NCI-H128 (cell line): ENCODE results near the gene LRRC3B.

Experiments used
- DNase-seq: peaks from one replicate; lab custom pipeline; 2025; ENCODE audit not compliant: unreplicated experiment; lab: John Stamatoyannopoulos, UW

LRRC3B gene

DNA sequence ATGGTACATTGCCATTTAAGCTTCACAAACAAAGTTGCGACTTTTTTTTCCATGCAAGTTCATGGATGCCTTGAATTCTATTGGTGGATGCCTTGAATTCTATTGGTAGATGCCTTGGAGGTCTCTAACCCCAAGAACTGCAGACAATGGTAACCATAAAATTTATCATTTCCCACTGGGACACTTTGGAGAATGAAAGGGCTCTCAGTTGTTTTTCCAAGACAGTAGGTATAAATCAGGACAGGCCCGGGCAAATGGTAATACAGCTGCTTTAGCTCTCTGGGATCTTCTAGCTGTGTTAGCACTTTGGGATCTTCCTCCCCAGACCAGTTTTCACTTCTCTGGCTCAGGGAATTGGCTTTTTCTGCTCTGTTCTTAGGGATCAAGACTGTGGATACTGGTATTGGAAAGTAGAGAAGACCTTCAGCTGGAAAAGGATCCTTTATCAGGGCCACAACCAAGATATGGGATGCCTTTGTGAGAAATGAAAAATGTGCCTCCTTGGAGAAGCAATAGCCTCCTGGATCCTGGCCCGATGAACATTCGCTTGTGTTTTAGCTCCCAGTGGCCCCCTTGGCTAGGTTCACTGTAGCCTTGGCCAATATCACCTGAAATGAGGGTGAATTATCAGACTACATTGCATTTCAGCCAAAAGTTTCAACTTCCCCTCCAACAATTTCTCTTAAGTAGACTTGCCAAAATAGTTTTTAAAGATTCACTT is 8.3 kb downstream of the LRRC3B start:
- DNase-seq = no peak

GRCh38 chr3:26631390-26631738 is 8.8 kb downstream of the LRRC3B start:
- no peak for DNase-seq

- DNase-seq = no peak
These were observed 12.0 kb downstream of the LRRC3B start for GRCh38 chr3:26634601-26635000.

DNA sequence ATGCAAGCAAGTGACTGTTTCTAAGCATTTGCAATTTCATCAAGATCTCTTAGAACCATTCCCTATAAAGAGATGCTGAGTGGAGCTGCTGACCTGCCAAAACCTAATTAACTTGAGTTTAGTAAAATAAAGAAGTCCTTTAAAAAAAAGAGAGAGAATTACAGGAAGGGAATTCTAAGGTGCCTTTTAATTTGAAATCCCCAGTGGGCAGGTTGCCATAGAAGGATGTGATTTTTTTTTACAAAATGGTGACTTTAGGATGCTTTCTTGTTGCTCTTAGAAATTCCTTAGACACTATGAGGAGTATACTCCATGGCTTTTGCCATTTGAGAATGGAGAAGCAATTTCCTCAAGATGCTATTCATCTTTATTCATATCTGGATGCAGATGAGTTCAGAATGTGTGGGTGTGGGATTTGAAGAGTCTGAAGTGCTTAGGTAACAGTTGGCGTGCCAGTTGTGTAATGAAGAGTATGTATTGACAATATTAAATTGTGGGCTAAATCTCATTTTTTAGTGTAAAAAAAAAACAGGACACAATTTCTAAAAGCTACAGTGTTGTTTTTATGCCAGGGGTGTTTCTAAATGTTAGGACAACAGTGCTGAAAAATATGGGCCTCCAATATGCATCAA is 13.6 kb downstream of the LRRC3B start:
- DNase-seq = no peak

GRCh38 chr3:26637698-26638097 is 15.1 kb downstream of the LRRC3B start:
- no peak for DNase-seq

- no peak for DNase-seq
These were observed 15.5 kb downstream of the LRRC3B start for GRCh38 chr3:26638113-26638512.

GRCh38 chr3:26639339-26639738 is 16.8 kb downstream of the LRRC3B start:
- DNase-seq = no peak

- no peak for DNase-seq
These were observed 24.5 kb downstream of the LRRC3B start for GRCh38 chr3:26647078-26647477.

- DNase-seq = no peak
These were observed 25.9 kb downstream of the LRRC3B start for GRCh38 chr3:26648461-26648860.

- no peak for DNase-seq
These were observed 29.6 kb downstream of the LRRC3B start for GRCh38 chr3:26652164-26652563.

DNA sequence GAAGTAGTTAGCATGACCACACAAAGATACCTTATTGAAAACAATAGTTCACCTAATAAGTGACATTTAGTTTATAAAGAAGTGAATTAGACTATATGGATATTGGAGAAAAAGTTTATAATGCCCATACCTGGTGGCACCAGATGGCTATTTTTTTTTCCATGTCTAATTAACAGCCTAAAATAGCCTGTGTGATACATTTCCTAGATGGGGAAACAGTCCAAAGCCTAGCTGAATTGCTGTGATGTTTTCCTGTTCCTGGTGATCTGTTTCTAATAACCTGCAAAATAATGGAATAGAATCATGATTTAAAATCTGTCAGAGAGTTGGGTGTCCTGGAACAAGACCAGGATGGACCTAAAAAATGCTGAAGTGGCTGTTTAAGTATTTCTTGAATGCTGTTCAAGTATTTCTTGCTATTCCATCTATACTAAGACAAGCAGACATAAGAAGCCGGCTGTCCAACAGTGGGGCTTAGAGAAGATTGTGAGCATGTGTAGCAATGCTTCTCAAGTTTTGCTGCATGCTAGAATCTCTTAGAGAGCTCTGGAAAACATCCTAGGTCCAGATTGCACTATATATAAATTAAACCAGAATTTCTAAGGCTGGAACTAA is 31.3 kb downstream of the LRRC3B start:
- no peak for DNase-seq

GRCh38 chr3:26655231-26655630 is 32.7 kb downstream of the LRRC3B start:
- no peak for DNase-seq

DNA sequence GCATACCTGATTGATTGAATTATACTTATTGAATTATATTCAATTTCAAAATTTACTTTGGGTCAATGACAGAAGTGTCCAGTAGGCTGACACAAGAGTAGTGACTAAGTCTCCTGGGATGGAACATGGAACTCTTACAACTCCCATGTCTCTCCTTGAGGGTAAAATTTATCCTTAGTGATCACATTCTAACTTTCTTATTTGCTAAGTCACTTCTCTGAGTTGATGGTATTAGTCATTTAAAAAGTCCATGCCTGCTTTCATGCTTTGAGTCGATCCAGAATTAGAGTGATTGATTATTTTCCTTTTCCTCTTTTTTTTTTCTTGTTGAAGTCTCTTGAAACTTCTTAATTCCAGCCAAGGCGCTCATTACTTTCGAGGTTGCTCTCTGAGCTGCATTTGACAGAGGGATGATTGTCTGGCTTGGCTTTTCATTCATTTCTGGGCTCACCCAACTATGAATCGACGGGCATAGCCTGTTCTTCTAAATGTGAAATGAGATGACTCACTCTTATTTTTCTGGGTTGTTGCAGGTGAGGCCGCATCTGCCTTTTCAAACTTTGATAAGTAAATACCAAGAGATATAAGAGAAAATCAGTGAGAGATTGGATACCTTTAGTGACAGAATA is 34.9 kb downstream of the LRRC3B start:
- DNase-seq = no peak

GRCh38 chr3:26668171-26668570 is 45.6 kb downstream of the LRRC3B start:
- DNase-seq = no peak

GRCh38 chr3:26668696-26669095 is 46.1 kb downstream of the LRRC3B start:
- no peak for DNase-seq

DNA sequence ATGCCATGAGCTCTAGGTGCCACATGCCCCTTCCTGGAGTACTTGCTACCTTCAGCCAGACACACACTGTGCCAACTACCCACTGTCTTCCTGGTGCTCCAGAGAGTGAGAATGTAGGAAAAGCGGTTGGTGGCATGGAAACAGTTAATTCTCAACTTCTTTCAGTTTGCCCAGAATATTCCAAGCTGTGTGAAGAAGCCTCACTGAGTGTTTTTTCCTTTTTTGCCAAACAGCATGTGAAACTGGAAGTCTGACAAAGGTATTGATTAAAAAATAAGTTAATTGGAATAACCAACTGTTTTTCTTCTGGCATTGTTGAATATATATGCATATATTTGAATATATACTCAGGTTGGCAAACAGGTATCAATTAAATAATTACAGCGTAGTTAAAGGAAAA is 52.8 kb downstream of the LRRC3B start:
- no peak for DNase-seq

DNA sequence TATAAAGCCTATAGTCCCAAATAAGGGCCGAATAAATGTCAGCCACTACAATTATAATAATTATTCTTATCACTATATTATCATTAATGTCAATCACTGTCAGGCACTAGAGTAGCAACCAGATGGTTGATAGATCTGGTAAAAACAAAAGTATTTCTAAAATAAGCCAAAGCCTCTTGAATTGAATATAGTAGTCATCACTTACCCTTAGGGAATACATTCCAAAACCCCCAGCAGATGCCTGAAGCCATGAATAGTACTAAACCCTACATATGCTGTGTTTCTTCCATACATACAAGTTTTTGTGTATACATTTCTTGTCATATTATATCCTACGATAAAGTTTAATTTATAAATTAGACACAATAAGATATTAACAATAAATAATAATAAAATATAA is 59.1 kb downstream of the LRRC3B start:
- DNase-seq = no peak

DNA sequence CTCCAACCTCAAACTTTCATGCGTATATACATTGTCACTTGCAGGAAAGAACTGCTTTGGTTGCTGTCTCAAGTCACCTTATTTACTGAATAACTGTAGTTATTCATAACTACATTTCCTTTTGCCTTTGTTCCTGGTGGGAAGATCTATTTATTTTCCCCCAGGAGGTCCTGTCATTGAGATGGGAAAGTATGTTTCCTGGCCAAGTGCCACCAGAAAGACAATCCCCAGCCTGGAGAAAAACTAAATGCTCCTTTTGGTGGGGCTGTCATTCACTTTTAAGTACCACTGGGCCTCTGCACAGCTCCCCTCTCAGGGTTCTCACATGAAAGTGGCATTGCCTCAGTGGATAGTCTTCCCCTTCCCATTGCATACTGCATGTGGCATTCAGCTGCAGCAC is 59.8 kb downstream of the LRRC3B start:
- no peak for DNase-seq

- no peak for DNase-seq
These were observed 61.3 kb downstream of the LRRC3B start for GRCh38 chr3:26683902-26684301.

GRCh38 chr3:26687466-26687865 is 64.9 kb downstream of the LRRC3B start:
- no peak for DNase-seq

DNA sequence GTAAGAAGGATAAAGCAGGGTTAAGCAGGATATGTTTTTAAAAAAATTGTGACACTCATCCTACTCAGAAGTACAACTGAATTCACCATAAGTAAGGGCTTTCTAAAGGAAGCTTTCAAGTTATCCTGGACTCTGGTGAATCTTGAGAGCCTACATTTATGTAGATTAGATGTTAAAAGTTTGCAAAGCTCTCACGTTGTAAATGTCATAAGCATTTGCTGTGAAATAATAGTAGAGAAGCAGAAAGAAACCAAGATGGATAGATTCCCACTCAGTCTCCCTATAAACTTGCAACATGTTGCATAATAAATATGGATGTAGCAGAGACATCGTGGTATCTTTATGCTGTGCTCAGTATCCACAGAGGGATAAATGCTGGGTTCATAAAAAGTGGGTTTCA is 77.0 kb downstream of the LRRC3B start:
- DNase-seq = no peak

DNA sequence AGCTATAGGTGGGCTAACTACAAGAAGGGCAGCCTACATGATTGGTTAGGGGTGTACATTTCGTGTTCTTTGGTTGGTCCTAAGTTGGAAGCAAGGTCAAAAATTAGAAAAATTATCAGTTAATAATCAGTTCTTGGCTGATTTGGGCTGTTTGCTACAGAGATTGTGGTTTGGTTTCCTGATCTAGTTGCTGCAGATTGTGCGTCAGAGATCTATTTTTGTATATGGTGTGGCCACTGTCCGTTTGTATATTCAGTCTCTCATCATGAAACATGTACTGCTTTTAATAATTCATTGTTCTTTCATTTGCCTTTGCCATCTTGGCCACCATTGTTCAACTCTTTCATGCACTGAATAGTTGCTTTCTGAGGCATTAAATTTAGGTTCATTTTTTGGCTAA is 80.9 kb downstream of the LRRC3B start:
- no peak for DNase-seq
